ENCODE data around the gene ZNF862. TPM values are rescaled to one million over a fixed set of nuclear protein-coding genes. Genes with fewer than 3 reads are reported as not detected.

ZNF862 gene
- total RNA-seq, 1 donor from 2014 or later, result 23.9 TPM

- TF ChIP-seq CTCF (conservative IDR thresholded peaks at IDR 0.05), result no peak
- Mint-ChIP-seq H3K27me3 (peaks cover 2% of the 10 kb centered on the region), H3K36me3 (no peaks in the 10 kb centered on the region), H3K9me3 (no peaks in the 10 kb centered on the region), H3K4me1 (ENCODE audit: unreplicated experiment) (no peaks in the 10 kb centered on the region), H3K4me3 (no peak overlapping the region), H3K27ac (no peak overlapping the region)
- no peak for DNase-seq (ENCODE audit: extremely low spot score, unreplicated experiment)
These were observed 15.0 kb upstream of the ZNF862 start for GRCh38 chr7:149823191-149823630.

DNA sequence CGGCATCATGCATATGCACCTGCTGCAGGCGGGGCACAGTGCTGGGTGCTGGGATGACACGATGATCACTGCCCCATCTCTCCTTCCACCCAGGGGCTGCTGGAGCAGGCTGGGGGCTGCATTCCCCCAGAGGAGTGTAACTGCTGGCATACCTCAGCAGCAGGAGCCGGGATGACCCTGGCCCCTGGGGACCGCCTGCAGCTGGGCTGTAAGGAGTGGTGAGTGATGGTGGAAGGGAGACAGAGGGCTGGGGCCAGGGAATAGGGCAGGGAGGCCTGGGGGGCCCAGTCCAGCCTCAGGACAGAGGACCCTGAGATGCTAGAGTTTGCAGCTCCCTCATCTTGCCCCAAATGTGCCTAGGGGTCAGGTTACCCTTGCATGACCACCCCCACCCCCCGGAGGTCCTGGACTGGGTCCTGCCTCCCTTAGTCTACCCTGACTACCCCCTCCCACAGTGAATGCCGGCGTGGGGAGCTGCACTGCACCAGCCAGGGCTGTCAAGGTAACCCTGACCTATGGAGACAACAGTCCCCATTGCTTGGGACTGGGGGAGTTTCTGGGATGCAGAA lies 14.5 kb upstream of the ZNF862 start:
- DNase-seq (ENCODE audit: extremely low spot score, unreplicated experiment), result no peak
- Mint-ChIP-seq H3K9me3 (no peaks in the 10 kb centered on the region), H3K36me3 (no peaks in the 10 kb centered on the region), H3K4me1 (ENCODE audit: unreplicated experiment) (no peaks in the 10 kb centered on the region), H3K27me3 (peaks cover 1% of the 10 kb centered on the region), H3K4me3 (no peak overlapping the region), H3K27ac (no peak overlapping the region)
- TF ChIP-seq CTCF (conservative IDR thresholded peaks at IDR 0.05), result no peak

- TF ChIP-seq CTCF (conservative IDR thresholded peaks at IDR 0.05), result no peak
- DNase-seq (ENCODE audit: extremely low spot score, unreplicated experiment), result no peak
- Mint-ChIP-seq H3K36me3 (no peaks in the 10 kb centered on the region), H3K27ac (no peak overlapping the region), H3K4me1 (ENCODE audit: unreplicated experiment) (no peaks in the 10 kb centered on the region), H3K4me3 (no peak overlapping the region), H3K27me3 (no peaks in the 10 kb centered on the region), H3K9me3 (no peaks in the 10 kb centered on the region)
These were observed 13.9 kb upstream of the ZNF862 start for GRCh38 chr7:149824301-149824741.

- no peaks in the 10 kb centered on the region for H3K36me3 Mint-ChIP-seq
- H3K4me1 Mint-ChIP-seq (ENCODE audit: unreplicated experiment), result no peaks in the 10 kb centered on the region
- H3K27me3 Mint-ChIP-seq, result no peaks in the 10 kb centered on the region
- H3K9me3 Mint-ChIP-seq, result no peaks in the 10 kb centered on the region
- no peak overlapping the region for H3K27ac Mint-ChIP-seq
- TF ChIP-seq CTCF (conservative IDR thresholded peaks at IDR 0.05), result no peak
- H3K4me3 Mint-ChIP-seq, result no peak overlapping the region
- DNase-seq (ENCODE audit: extremely low spot score, unreplicated experiment), result no peak
These were observed 13.2 kb upstream of the ZNF862 start for GRCh38 chr7:149824748-149825566.

- no peak for DNase-seq (ENCODE audit: extremely low spot score, unreplicated experiment)
- TF ChIP-seq CTCF (conservative IDR thresholded peaks at IDR 0.05), result no peak
- Mint-ChIP-seq H3K4me3 (no peak overlapping the region), H3K27me3 (no peaks in the 10 kb centered on the region), H3K36me3 (no peaks in the 10 kb centered on the region), H3K4me1 (ENCODE audit: unreplicated experiment) (no peaks in the 10 kb centered on the region), H3K9me3 (no peaks in the 10 kb centered on the region), H3K27ac (no peak overlapping the region)
These were observed 12.4 kb upstream of the ZNF862 start for GRCh38 chr7:149825567-149826343.
